ENCODE measurements around the gene CGB7.
A peak's percentile ranks its signal among the peaks of the same experiment; 100 is the strongest.
"Not testable (repeated sequence)": the region's sequence is repeated elsewhere in the genome, so short reads cannot be mapped to it uniquely, and the experiment has no call there.

DNA sequence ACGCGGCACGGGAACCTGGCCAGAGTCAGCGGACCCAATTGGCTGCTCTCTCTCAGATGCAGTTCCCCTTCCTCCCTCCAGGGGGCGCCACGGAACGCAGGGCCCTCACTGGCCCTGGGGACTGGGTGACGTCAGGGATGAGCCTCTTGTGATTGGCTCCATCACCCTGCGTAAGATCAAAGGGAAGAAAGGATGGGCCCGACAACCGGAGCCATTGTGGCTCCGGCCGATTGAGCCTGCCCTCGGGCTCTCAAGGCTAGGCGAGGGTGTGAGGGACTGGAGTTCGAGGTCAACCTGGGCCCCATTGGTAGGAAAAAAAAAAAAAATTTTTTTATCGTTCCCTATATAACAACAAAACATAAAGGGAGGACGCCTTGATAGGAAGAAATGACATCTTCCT, 20.7 kb downstream of the CGB7 start, which contains the start of gene CGB1:
- TF ChIP-seq, protein P1, sequence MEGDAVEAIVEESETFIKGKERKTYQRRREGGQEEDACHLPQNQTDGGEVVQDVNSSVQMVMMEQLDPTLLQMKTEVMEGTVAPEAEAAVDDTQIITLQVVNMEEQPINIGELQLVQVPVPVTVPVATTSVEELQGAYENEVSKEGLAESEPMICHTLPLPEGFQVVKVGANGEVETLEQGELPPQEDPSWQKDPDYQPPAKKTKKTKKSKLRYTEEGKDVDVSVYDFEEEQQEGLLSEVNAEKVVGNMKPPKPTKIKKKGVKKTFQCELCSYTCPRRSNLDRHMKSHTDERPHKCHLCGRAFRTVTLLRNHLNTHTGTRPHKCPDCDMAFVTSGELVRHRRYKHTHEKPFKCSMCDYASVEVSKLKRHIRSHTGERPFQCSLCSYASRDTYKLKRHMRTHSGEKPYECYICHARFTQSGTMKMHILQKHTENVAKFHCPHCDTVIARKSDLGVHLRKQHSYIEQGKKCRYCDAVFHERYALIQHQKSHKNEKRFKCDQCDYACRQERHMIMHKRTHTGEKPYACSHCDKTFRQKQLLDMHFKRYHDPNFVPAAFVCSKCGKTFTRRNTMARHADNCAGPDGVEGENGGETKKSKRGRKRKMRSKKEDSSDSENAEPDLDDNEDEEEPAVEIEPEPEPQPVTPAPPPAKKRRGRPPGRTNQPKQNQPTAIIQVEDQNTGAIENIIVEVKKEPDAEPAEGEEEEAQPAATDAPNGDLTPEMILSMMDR (IDR thresholded peaks at IDR 0.05): peak; percentile 43
- TF ChIP-seq EZH2 (IDR thresholded peaks at IDR 0.05; ENCODE audit: borderline replicate concordance, insufficient read depth, low read depth, low read length, poor library complexity, severe bottlenecking): not testable (repeated sequence)
